ENCODE measurements around the gene TTC28.
"Not testable (repeated sequence)": the region's sequence is repeated elsewhere in the genome, so short reads cannot be mapped to it uniquely, and the experiment has no call there.

The TTC28 gene

GRCh38 chr22:28075358-28075981, 604.2 kb downstream of the TTC28 start:
- DNase-seq, result no peak

- DNase-seq, result no peak
Observed at GRCh38 chr22:28074526-28074925, 605.1 kb downstream of the TTC28 start.

GRCh38 chr22:28072066-28072465, 607.6 kb downstream of the TTC28 start:
- DNase-seq, result no peak

- DNase-seq, result no peak
Observed at GRCh38 chr22:28068826-28069225, 610.8 kb downstream of the TTC28 start.

GRCh38 chr22:28064920-28065319, 614.7 kb downstream of the TTC28 start:
- no peak for DNase-seq

GRCh38 chr22:28063656-28064055, 616.0 kb downstream of the TTC28 start:
- DNase-seq, result no peak

- not testable (repeated sequence) for DNase-seq
Observed at GRCh38 chr22:28060594-28060993, 619.0 kb downstream of the TTC28 start.

GRCh38 chr22:28058036-28058435, 621.6 kb downstream of the TTC28 start:
- DNase-seq, result no peak

GRCh38 chr22:28054819-28055208, 624.8 kb downstream of the TTC28 start:
- no peak for DNase-seq

GRCh38 chr22:28053896-28054818, 625.5 kb downstream of the TTC28 start:
- no peak for DNase-seq

- DNase-seq, result no peak
Observed at GRCh38 chr22:28052825-28053269, 626.8 kb downstream of the TTC28 start.

GRCh38 chr22:28051787-28052356, 627.8 kb downstream of the TTC28 start:
- DNase-seq, result no peak

GRCh38 chr22:28051091-28051786, 628.4 kb downstream of the TTC28 start:
- DNase-seq, result no peak

- DNase-seq, result no peak
Observed at GRCh38 chr22:28048529-28048928, 631.1 kb downstream of the TTC28 start.

- no peak for DNase-seq
Observed at GRCh38 chr22:28047740-28048139, 631.9 kb downstream of the TTC28 start.

GRCh38 chr22:28046100-28046499, 633.5 kb downstream of the TTC28 start:
- no peak for DNase-seq

- no peak for DNase-seq
Observed at GRCh38 chr22:28044546-28045173, 635.0 kb downstream of the TTC28 start.

- no peak for DNase-seq
Observed at GRCh38 chr22:28043266-28043665, 636.4 kb downstream of the TTC28 start.

GRCh38 chr22:28034760-28035401, 644.8 kb downstream of the TTC28 start:
- no peak for DNase-seq

- no peak for DNase-seq
Observed at GRCh38 chr22:28034145-28034759, 645.4 kb downstream of the TTC28 start.

- DNase-seq, result no peak
Observed at GRCh38 chr22:28032861-28033260, 646.8 kb downstream of the TTC28 start.
